Esophagus muscularis mucosa (tissue), 4 donors: ENCODE results near the gene ANGPT4. TPM values are rescaled to one million over a fixed set of nuclear protein-coding genes. Genes with fewer than 3 reads are reported as not detected.

Experiments
- DNase-seq: peaks from one replicate; pipeline ENCODE4 v3.0.0-alpha.2; 2017; ENCODE audit errors: extremely low spot score
- H3K27ac ChIP-seq, 4 donors: fragments of 200-600 bp; sonication (generic); replicated peaks in 1 of 4; 1 replicate in 3 of 4; 2 replicates in 1 of 4; pipeline ENCODE4 v1.5.1; 2016 to 2019; ENCODE audit warnings: mild to moderate bottlenecking in 1 of 4
- H3K27me3 ChIP-seq, 4 donors: fragments of 200-600 bp; sonication (generic); one replicate each; pipeline versions ENCODE4 v1.5.1 to v1.6.0; 2016 to 2019
- H3K36me3 ChIP-seq, 4 donors: fragments of 200-600 bp; sonication (generic); one replicate each; pipeline ENCODE4 v1.5.1; 2016 to 2019
- H3K4me1 ChIP-seq, 4 donors: fragments of 200-600 bp; sonication (generic); one replicate each; pipeline ENCODE4 v1.5.1; 2016 to 2019
- H3K4me3 ChIP-seq, 4 donors: fragments of 200-600 bp; sonication (generic); 1 replicate in 2 of 4; 2 replicates in 2 of 4; pipeline ENCODE4 v1.5.1; 2016 to 2019; ENCODE audit warnings: mild to moderate bottlenecking in 4 of 4, moderate library complexity in 1 of 4
- H3K9me3 ChIP-seq, 4 donors: fragments of 200-600 bp; sonication (generic); 1 replicate in 3 of 4; 2 replicates in 1 of 4; pipeline ENCODE4 v1.5.1; 2016 to 2019
- EP300 ChIP-seq: sonication (generic); formaldehyde crosslinking; IDR thresholded peaks from one replicate; pipeline ENCODE4 v1.6.1; 2017; ENCODE audit warnings: antibody characterized with exemption
- POLR2A ChIP-seq: fragments of 450-650 bp; IDR thresholded peaks from one replicate; pipeline ENCODE4 v1.6.1; 2017; ENCODE audit warnings: antibody characterized with exemption, moderate library complexity, mild to moderate bottlenecking, low read depth
- POLR2AphosphoS5 ChIP-seq, 2 donors: sonication (generic); formaldehyde crosslinking; IDR thresholded peaks; one replicate each; pipeline ENCODE4 v1.6.1; 2017; ENCODE audit warnings: antibody characterized with exemption in 2 of 2
- WGBS: methylation state at CpG from one replicate; pipeline ENCODE4 v1.1.5; 2018; 5-methylcytosine and 5-hydroxymethylcytosine counted together
- intact Hi-C: fragments of 100-400 bp; cut with DNase I; formaldehyde crosslinking; loops from one replicate; pipeline ENCODE4 v1.15.1; 2023
- total RNA-seq, 4 donors: library from RNA; depleted of rRNA; stranded (reverse); fragments of >200 nt; gene quantifications; one replicate each; pipeline versions ENCODE4 v1.1.0 to v1.2.1, GENCODE V29; 2016
- TF ChIP-seq, protein P1 (sequence below), 3 experiments: fragments of 200-600 bp in 2 of 3; fragments of 450-650 bp in 1 of 3; sonication (generic) in 2 of 3; IDR thresholded peaks; one replicate each; pipeline ENCODE4 v1.5.1; 2017 to 2019; ENCODE audit warnings: antibody characterized with exemption in 3 of 3, mild to moderate bottlenecking in 2 of 3, moderate library complexity in 1 of 3

ANGPT4 gene
- total RNA-seq, 4 donors from 2014 or later, result under 0.01 to 0.46 (median 0.13) TPM; not detected in 1

DNA sequence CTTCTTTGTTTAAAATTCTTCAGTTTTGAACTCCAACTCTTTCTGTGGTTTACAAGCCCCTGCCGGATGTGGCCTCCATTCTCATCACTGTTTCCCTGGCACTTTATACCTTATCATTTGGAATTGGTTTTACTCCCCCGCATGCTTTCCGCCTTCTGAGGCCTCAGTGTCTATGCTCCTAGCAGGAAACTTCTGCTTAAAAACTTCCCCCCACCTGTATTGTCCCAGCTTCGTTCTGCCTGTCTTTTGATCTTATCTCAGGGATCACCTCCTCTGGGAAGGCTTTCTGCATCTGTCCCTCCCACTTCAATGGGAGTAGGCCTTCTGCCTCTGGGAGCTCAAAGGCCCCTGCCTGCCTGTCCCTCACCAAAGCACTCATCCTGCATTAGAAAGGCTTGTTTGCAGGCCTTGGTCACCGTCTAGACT lies 3.4 kb upstream of the ANGPT4 start:
- no peaks in the 10 kb centered on the region for H3K36me3 ChIP-seq
- DNase-seq, result no peak
- H3K27ac ChIP-seq, result no peak overlapping the region
- TF ChIP-seq POLR2A (no peak), POLR2AphosphoS5 (IDR thresholded peaks at IDR 0.05) (no peak)
- TF ChIP-seq, protein P1, sequence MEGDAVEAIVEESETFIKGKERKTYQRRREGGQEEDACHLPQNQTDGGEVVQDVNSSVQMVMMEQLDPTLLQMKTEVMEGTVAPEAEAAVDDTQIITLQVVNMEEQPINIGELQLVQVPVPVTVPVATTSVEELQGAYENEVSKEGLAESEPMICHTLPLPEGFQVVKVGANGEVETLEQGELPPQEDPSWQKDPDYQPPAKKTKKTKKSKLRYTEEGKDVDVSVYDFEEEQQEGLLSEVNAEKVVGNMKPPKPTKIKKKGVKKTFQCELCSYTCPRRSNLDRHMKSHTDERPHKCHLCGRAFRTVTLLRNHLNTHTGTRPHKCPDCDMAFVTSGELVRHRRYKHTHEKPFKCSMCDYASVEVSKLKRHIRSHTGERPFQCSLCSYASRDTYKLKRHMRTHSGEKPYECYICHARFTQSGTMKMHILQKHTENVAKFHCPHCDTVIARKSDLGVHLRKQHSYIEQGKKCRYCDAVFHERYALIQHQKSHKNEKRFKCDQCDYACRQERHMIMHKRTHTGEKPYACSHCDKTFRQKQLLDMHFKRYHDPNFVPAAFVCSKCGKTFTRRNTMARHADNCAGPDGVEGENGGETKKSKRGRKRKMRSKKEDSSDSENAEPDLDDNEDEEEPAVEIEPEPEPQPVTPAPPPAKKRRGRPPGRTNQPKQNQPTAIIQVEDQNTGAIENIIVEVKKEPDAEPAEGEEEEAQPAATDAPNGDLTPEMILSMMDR (IDR thresholded peaks at IDR 0.05), result no peak
- H3K9me3 ChIP-seq, result no peaks in the 10 kb centered on the region
- intact Hi-C loops, result no loop called here
- no peak overlapping the region for H3K4me3 ChIP-seq
- peaks cover 0 to 35% (median 1%) of the 10 kb centered on the region in 4 donors for H3K27me3 ChIP-seq
- peaks cover 0 to 5% (median 0%) of the 10 kb centered on the region in 4 donors for H3K4me1 ChIP-seq
- 79% methylated on average over 5 of the region's 5 CpGs for WGBS

DNA sequence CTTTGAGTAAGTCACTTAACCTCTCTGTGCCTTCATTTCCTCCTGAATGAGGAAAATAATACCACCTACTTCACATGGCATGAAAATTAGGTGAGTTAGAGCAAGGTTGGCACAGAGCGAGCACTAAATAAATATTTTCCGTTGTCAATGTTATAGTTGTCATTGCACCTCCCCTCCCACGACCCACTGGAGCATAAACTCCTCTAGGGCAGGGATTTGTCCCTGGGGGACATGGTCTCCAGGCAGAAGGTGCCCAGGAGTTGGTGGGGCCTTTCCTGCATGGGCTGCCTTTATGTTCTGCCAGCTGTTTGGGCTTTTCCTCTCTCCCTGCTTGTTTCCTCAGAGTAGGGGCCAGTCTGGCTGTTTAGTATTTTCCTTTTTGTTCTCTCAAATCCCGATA lies 1.3 kb upstream of the ANGPT4 start:
- H3K4me3 ChIP-seq, result no peak overlapping the region
- no peaks in the 10 kb centered on the region for H3K9me3 ChIP-seq
- H3K4me1 ChIP-seq, result peaks cover 0 to 5% (median 0%) of the 10 kb centered on the region in 4 donors
- TF ChIP-seq POLR2AphosphoS5 (IDR thresholded peaks at IDR 0.05), result no peak
- no peak for TF ChIP-seq EP300
- TF ChIP-seq, protein P1 (IDR thresholded peaks at IDR 0.05), result no peak
- TF ChIP-seq POLR2A, result no peak
- 73% methylated on average over 4 of the region's 4 CpGs for WGBS
- H3K27ac ChIP-seq, result no peak overlapping the region
- H3K27me3 ChIP-seq, result peaks cover 0 to 48% (median 3%) of the 10 kb centered on the region in 4 donors
- H3K36me3 ChIP-seq, result no peaks in the 10 kb centered on the region
- no peak for DNase-seq
- intact Hi-C loops, result no loop called here

DNA sequence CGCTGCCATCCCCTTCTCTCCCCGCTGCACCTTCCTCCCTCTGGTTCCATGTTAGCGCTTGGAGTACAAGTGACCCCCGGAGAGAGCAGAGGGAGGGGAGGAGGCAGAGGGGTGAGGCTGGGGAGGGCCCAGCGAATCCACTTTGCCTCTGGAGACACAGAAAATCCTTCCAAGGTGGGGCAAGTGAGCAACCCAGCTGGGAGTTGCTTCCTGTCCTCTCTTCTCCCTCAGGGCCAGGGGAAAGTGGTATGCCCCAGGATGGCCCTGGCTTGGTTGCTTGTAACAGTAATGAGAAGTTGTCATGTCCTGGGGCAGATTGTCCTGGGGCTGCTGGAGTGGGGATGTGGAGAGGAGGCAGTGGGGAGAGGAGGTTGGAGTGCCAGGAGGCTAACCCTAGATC lies 691 bp upstream of the ANGPT4 start:
- TF ChIP-seq POLR2AphosphoS5 (IDR thresholded peaks at IDR 0.05), result no peak
- intact Hi-C loops, result no loop called here
- DNase-seq, result no peak
- Histone ChIP-seq H3K9me3 (no peaks in the 10 kb centered on the region), H3K27ac (no peak overlapping the region), H3K4me1 (peaks cover 0 to 5% (median 0%) of the 10 kb centered on the region in 4 donors), H3K36me3 (no peaks in the 10 kb centered on the region), H3K27me3 (peaks cover 0 to 54% (median 3%) of the 10 kb centered on the region in 4 donors), H3K4me3 (no peak overlapping the region)
- WGBS, result 39% methylated on average over 5 of the region's 5 CpGs

DNA sequence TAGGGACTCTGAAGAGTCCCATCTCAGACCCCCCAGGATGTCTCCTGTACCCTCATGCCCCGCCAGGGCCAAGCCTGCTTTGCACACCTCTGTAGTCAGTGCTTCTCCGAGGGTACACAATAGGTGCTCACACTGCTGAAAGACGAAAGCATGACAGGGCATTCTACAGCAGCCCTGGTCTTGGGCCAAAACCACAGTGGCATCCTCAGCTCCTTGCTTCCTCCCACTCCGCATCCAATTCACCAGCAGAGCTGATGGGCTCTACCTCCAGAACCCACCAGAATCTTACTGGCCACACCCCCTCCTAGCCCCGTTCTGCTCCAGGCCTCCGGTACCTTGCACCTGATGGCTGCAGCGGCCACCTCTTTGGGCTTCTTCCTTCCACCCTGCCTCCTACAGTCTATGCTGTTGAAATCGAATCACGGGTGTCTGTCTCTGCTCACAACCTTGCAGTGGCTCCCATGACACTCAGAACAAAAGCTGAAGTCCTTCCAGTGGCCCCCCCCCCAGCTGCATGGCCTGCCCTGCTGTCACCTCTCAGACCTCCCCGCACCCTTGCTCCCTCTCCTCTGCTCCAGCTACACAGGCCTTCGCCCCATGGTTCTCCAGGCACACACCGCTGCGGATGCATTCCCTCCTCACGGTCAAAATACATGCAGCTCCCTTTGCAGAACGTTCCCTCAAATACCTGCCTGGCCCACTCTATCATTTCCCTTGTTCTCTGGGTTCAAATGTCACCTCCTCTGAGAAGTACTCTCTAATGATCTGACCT lies 1.2 kb downstream of the ANGPT4 start:
- Histone ChIP-seq H3K9me3 (no peaks in the 10 kb centered on the region), H3K4me3 (no peak overlapping the region), H3K27me3 (peaks cover 0 to 67% (median 3%) of the 10 kb centered on the region in 4 donors), H3K36me3 (no peaks in the 10 kb centered on the region), H3K27ac (no peak overlapping the region), H3K4me1 (peaks cover 0 to 9% (median 2%) of the 10 kb centered on the region in 4 donors)
- intact Hi-C loops, result no loop called here
- DNase-seq, result no peak
- TF ChIP-seq EP300, result no peak
- TF ChIP-seq, protein P1 (IDR thresholded peaks at IDR 0.05), result no peak
- TF ChIP-seq POLR2A, result no peak
- no peak for TF ChIP-seq POLR2AphosphoS5 (IDR thresholded peaks at IDR 0.05)
- WGBS, result 65% methylated on average over 15 of the region's 15 CpGs

DNA sequence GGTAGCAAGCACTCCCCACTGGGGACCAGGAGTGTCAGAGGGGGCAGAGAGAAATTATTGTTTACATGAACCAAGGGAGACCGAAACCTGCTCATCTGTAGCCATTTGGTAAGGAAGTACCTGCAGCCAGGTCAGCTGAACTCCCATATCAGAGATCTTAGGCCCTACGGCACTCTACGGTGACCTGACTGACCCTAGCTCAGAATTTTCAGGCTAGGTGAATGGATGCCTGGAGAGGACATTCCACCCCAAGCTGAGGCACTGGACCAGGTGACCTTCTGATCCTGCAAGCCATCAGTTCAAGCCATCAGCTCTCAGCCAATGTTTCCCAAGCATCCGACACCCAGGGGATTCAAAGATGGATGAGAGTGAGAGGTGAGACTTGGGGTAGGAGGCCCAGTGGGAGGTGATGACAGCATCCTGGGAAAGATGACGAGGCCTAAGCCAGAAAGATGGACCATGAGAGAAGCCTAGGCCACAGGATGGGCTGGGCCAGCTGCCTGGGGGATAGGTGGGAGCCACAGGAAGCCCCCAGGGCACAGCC lies 2.8 kb downstream of the ANGPT4 start:
- H3K27ac ChIP-seq, result no peak overlapping the region
- TF ChIP-seq POLR2AphosphoS5 (IDR thresholded peaks at IDR 0.05), result no peak
- no peak for TF ChIP-seq POLR2A
- no peak for TF ChIP-seq EP300
- TF ChIP-seq, protein P1 (IDR thresholded peaks at IDR 0.05), result no peak
- no peaks in the 10 kb centered on the region for H3K36me3 ChIP-seq
- WGBS, result 85% methylated on average over 2 of the region's 5 CpGs
- intact Hi-C loops, result no loop called here
- H3K4me3 ChIP-seq, result no peak overlapping the region
- H3K4me1 ChIP-seq, result peaks cover 0 to 9% (median 2%) of the 10 kb centered on the region in 4 donors
- peaks cover 0 to 67% (median 3%) of the 10 kb centered on the region in 4 donors for H3K27me3 ChIP-seq
- DNase-seq, result no peak
- no peaks in the 10 kb centered on the region for H3K9me3 ChIP-seq
